ENCODE data around the gene LRRC56. TPM values are rescaled to one million over a fixed set of nuclear protein-coding genes. Genes with fewer than 3 reads are reported as not detected.

Gene LRRC56
- total and polyA plus RNA-seq, 2 of the 13 experiments (the other 11 are each of a cell fraction or from before 2014, with no cell fraction given): 0.11 to 0.29 TPM

GRCh38 chr11:560305-561147 lies 23.2 kb downstream of the LRRC56 start, which contains the start of the genes LMNTD2 and RASSF7 (continued):
- TF ChIP-seq E2F5 (CRISPR knock-in tag; conservative IDR thresholded peaks at IDR 0.05): 0 out of 2 replicates have a peak, but pooled peaks have one; percentile 46
- TF ChIP-seq ZNF652 (CRISPR knock-in tag; IDR thresholded peaks at IDR 0.05; ENCODE audit: borderline replicate concordance, low read depth): no peak
- 0 out of 2 replicates have a peak, but pooled peaks have one; percentile 52 for TF ChIP-seq HES4 (CRISPR knock-in tag; IDR thresholded peaks at IDR 0.05; ENCODE audit: borderline replicate concordance)
- TF ChIP-seq ZNF275 (CRISPR knock-in tag; IDR thresholded peaks at IDR 0.05; ENCODE audit: borderline replicate concordance): 0 out of 2 replicates have a peak, but pooled peaks have one; percentile 32
- TF ChIP-seq PAXIP1 (CRISPR knock-in tag; conservative IDR thresholded peaks at IDR 0.05): peak; percentile 62; the same call in 1 of the 2 replicates
- 0 out of 2 replicates have a peak, but pooled peaks have one; percentile 22 for TF ChIP-seq ZNF543 (CRISPR knock-in tag; IDR thresholded peaks at IDR 0.05)
- peak in 1 of 2 experiments; percentile 69; a peak in 2 of 4 replicates for TF ChIP-seq POLR2A (IDR thresholded peaks at IDR 0.05; ENCODE audit: insufficient read depth in 1 of 2, low read depth in 2 of 2, low read length in 2 of 2)
- TF ChIP-seq MYC (CRISPR knock-in tag; IDR thresholded peaks at IDR 0.05; ENCODE audit: borderline replicate concordance): no peak
- TF ChIP-seq ZNF572 (CRISPR knock-in tag; IDR thresholded peaks at IDR 0.05): 0 out of 2 replicates have a peak, but pooled peaks have one; percentile 27
- TF ChIP-seq SOX13 (IDR thresholded peaks at IDR 0.05): no peak
- 0 out of 4 replicates have a peak, but pooled peaks of 1 of the 2 experiments have one; percentile 15 for TF ChIP-seq SOX13 (CRISPR knock-in tag; conservative IDR thresholded peaks at IDR 0.05 in 1 of 2, IDR thresholded peaks at IDR 0.05 in 1 of 2)
- peak; percentile 37; the same call in 1 of the 2 replicates for TF ChIP-seq GATAD1 (CRISPR knock-in tag; IDR thresholded peaks at IDR 0.05)
- TF ChIP-seq GMEB1 (CRISPR knock-in tag; IDR thresholded peaks at IDR 0.05; ENCODE audit: borderline replicate concordance): peak; percentile 59; the same call in 1 of the 2 replicates
- peak; percentile 64; the same call in 1 of the 2 replicates for TF ChIP-seq ZNF709 (CRISPR knock-in tag; IDR thresholded peaks at IDR 0.05)
- TF ChIP-seq IRF2 (CRISPR knock-in tag; IDR thresholded peaks at IDR 0.05): peak; percentile 45
- TF ChIP-seq ZSCAN20 (CRISPR knock-in tag; IDR thresholded peaks at IDR 0.05; ENCODE audit: borderline replicate concordance): 0 out of 2 replicates have a peak, but pooled peaks have one; percentile 40
- TF ChIP-seq RXRA (CRISPR knock-in tag; IDR thresholded peaks at IDR 0.05): peak; percentile 81
